A549 (cell line): ENCODE results near the gene PHF20. TPM values are rescaled to one million over a fixed set of nuclear protein-coding genes. Genes with fewer than 3 reads are reported as not detected.

Source experiments
- ATAC-seq, 2 experiments: fragments of 200-7000 bp in 1 of 2; fragments of >200 bp in 1 of 2; cut with Nextera tagmentation in 1 of 2; cut with Tn5 transposase in 1 of 2; 3 replicates each; pipeline versions ENCODE4 v1.8.0 to v1.9.1; 2018 to 2020; ENCODE audit warnings: mild to moderate bottlenecking in 1 of 2, moderate library complexity in 1 of 2
- CTCF ChIA-PET: fragments of 300-600 bp; sonication (Branson Sonifier 250); formaldehyde crosslinking; extraction: SDS; loops from one replicate; lab custom pipeline; 2021; ENCODE audit warnings: antibody characterized with exemption, inconsistent platforms; lab: Yijun Ruan, JAX
- POLR2A ChIA-PET: fragments of 350-600 bp; formaldehyde crosslinking; extraction: SDS; loops from one replicate; lab custom pipeline; 2021; ENCODE audit warnings: antibody characterized with exemption, inconsistent platforms; lab: Yijun Ruan, JAX
- DNase-seq, 2 experiments: peaks; one replicate each; pipeline versions ENCODE4 v3.0.0 to v3.0.0-alpha.2; 2011 to 2016; ENCODE audit warnings: low read depth in 1 of 2, low spot score in 1 of 2
- FAIRE-seq: peaks from 2 replicates; lab custom pipeline; 2011; peaks lifted over from hg19 to GRCh38; lab: Jason Lieb, UNC
- H3K27ac ChIP-seq, 2 experiments: fragments of >200 bp; sonication (Bioruptor Twin); formaldehyde crosslinking; 3 replicates each; pipeline ENCODE4 v1.5.1; 2016 to 2017
- H3K4me1 ChIP-seq: fragments of >200 bp; sonication (Bioruptor Twin); formaldehyde crosslinking; 3 replicates; pipeline ENCODE4 v1.6.1; 2016
- H3K4me2 ChIP-seq: fragments of >200 bp; sonication (Bioruptor Twin); formaldehyde crosslinking; 3 replicates; pipeline ENCODE4 v1.6.1; 2016
- H3K4me3 ChIP-seq: fragments of >200 bp; sonication (Bioruptor Twin); formaldehyde crosslinking; 3 replicates; pipeline ENCODE4 v1.5.1; 2016
- H3K9me3 ChIP-seq: fragments of >200 bp; sonication (Bioruptor Twin); formaldehyde crosslinking; 3 replicates; pipeline ENCODE4 v1.6.1; 2016
- BCL3 ChIP-seq: fragments of >200 bp; sonication (Bioruptor Twin); formaldehyde crosslinking; IDR thresholded peaks from 3 replicates; pipeline ENCODE4 v1.6.1; 2016
- CBX8 ChIP-seq: fragments of 200-600 bp; sonication (generic); IDR thresholded peaks from 2 replicates; pipeline ENCODE4 v1.6.1; 2016
- CHD2 ChIP-seq: fragments of 150-350 bp; IDR thresholded peaks from 2 replicates; pipeline ENCODE4 v1.6.1; 2014; ENCODE audit warnings: low read length; ENCODE audit not compliant: partially characterized antibody
- FOSB ChIP-seq: fragments of 250-450 bp; sonication (Bioruptor Pico); IDR thresholded peaks from 2 replicates; pipeline ENCODE4 v1.5.0; 2020; ENCODE audit warnings: mild to moderate bottlenecking, moderate library complexity
- FOSL2 ChIP-seq, 2 experiments: fragments of 450-650 bp in 1 of 2; fragments of >200 bp in 1 of 2; sonication (Bioruptor Twin) in 1 of 2; formaldehyde crosslinking; IDR thresholded peaks; 2 replicates each; pipeline versions ENCODE4 v1.5.0 to v1.6.1; 2016 to 2020; ENCODE audit warnings: mild to moderate bottlenecking in 1 of 2, moderate library complexity in 1 of 2
- HEYL ChIP-seq: fragments of 250-450 bp; sonication (Bioruptor Pico); IDR thresholded peaks from 2 replicates; pipeline ENCODE4 v1.8.0; 2021; ENCODE audit warnings: mild to moderate bottlenecking, moderate library complexity
- HOXA7 ChIP-seq: fragments of 250-450 bp; sonication (Bioruptor Pico); IDR thresholded peaks from 2 replicates; pipeline ENCODE4 v1.5.0; 2020; ENCODE audit warnings: mild to moderate bottlenecking, moderate library complexity
- JUN ChIP-seq, 2 experiments: fragments of >200 bp; sonication (Bioruptor Twin); formaldehyde crosslinking; IDR thresholded peaks; 2 replicates in 1 of 2; 3 replicates in 1 of 2; pipeline ENCODE4 v1.6.1; 2016 to 2017
- MAX ChIP-seq: IDR thresholded peaks from 2 replicates; pipeline ENCODE4 v1.6.1; 2012
- NR3C1 ChIP-seq: fragments of >200 bp; sonication (Bioruptor Twin); formaldehyde crosslinking; IDR thresholded peaks from 3 replicates; pipeline ENCODE4 v1.6.1; 2017
- PBX3 ChIP-seq: IDR thresholded peaks from 2 replicates; pipeline ENCODE4 v1.6.1; 2012
- POLR2A ChIP-seq: IDR thresholded peaks from 2 replicates; pipeline ENCODE4 v1.6.1; 2012; ENCODE audit warnings: mild to moderate bottlenecking, low read length
- POLR2AphosphoS2 ChIP-seq: conservative IDR thresholded peaks from 2 replicates; pipeline ENCODE4 v1.6.1; 2012; ENCODE audit warnings: low read length, improper control_type of control experiment, inconsistent platforms
- RFX5 ChIP-seq: fragments of 450-650 bp; IDR thresholded peaks from 2 replicates; pipeline ENCODE4 v1.7.1; 2014; ENCODE audit warnings: antibody characterized with exemption, mild to moderate bottlenecking, moderate library complexity
- TFCP2L1 ChIP-seq: fragments of 250-450 bp; sonication (Bioruptor Pico); IDR thresholded peaks from 2 replicates; pipeline ENCODE4 v1.5.0; 2021; ENCODE audit warnings: mild to moderate bottlenecking
- ZFP36 ChIP-seq: fragments of 450-650 bp; IDR thresholded peaks from 2 replicates; pipeline ENCODE4 v1.6.1; 2014; ENCODE audit warnings: borderline replicate concordance; ENCODE audit not compliant: partially characterized antibody
- WGBS: methylation state at CpG from one replicate; pipeline ENCODE4 v1.1.6; 2017; ENCODE audit errors: missing lambda C conversion rate; 5-methylcytosine and 5-hydroxymethylcytosine counted together
- polyA plus RNA-seq, 4 experiments: library from polyadenylated mRNA; depleted of rRNA in 3 of 4; stranded (reverse); fragments of >200 nt; fragmentation: RNase III in 1 of 4; extraction: RNeasy Plus Mini Kit Qiagen cat#74134 plus additional on column Dnase treatment in 1 of 4; gene quantifications; 2 replicates in 3 of 4; 3 replicates in 1 of 4; pipeline ENCODE4 v1.2.3, GENCODE V29; 2011 to 2017
- TF ChIP-seq, protein P1 (sequence below): fragments of 250-450 bp; sonication (Bioruptor Pico); IDR thresholded peaks from 2 replicates; pipeline ENCODE4 v1.5.0; 2021; ENCODE audit warnings: mild to moderate bottlenecking, moderate library complexity, borderline replicate concordance
- TF ChIP-seq, protein P2 (sequence below): fragments of 150-350 bp; IDR thresholded peaks from 2 replicates; pipeline ENCODE4 v1.6.1; 2014; ENCODE audit warnings: low read depth, mild to moderate bottlenecking, low read length

Gene PHF20
- polyA plus RNA-seq, 2 of the 4 experiments (the other 2 are of a cell fraction), result 24.0 to 32.8 TPM

DNA sequence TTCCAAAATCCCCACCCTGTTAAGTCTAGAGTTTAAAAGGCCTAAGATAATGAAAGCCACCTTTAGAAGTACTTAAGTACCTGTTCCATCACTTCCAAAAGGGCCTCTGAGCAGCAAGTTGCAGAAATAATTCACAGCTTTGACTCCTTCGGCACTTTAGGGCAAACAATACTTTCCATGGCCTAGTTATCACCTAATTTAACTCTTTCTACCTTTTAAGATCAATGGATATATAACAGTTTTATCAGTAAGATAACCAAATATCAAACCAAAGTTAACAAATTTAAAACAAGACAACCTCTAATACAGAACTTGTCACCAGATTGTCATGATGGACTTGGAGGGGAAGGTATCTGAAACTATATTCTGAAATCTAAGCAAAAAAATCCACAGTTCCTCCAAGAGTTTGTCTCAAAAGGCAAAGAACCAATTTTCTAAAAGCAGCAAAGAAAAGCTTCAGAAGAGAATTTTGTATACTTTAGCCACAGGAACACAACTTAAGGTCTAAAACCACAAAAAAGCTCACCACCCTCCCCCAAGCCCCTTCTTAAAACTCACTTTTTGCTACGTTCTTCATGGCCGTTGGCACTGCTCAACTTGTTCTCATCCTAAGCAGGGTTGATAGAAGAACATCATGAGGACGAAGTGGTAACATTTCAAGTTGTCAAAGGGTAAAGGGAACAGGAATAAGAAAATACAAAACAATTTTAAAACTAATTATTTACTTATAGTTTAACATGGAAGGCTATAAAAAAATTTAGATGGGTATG is 33.2 kb upstream of the PHF20 start:
- Histone ChIP-seq H3K27ac (no peak overlapping the region), H3K9me3 (no peaks in the 10 kb centered on the region), H3K4me2 (peak overlapping the region; percentile 95), H3K4me1 (peaks cover 63% of the 10 kb centered on the region), H3K4me3 (peak overlapping the region; percentile 6; the same call in 1 of the 3 replicates)
- CTCF ChIA-PET, result interaction anchor here (1.2 to 2.1 kb wide), 3 partner anchors 10 to 20 kb away, joined by 4 to 14 read pairs (median 4); no protein-coding TSS in a partner anchor
- DNase-seq (no peak), FAIRE-seq (no peak), ATAC-seq (no peak)
- no peak for TF ChIP-seq ZFP36
- TF ChIP-seq HOXA7 (CRISPR knock-in tag), result peak; percentile 2; the same call in 1 of the 2 replicates
- TF ChIP-seq JUN (IDR thresholded peaks at IDR 0.05), result 0 out of 5 replicates have a peak, but pooled peaks of 1 of the 2 experiments have one; percentile 16
- POLR2A ChIA-PET, result interaction anchor here (1.3 kb wide), 1 partner anchor 33 kb away, joined by 6 read pairs; the partner anchor contains the start of gene PHF20
- WGBS, result 80% methylated on average over 4 of the region's 4 CpGs

- Histone ChIP-seq H3K4me1 (peaks cover 65% of the 10 kb centered on the region), H3K4me2 (peak overlapping the region; percentile 95), H3K4me3 (peak overlapping the region; percentile 87), H3K27ac (peak overlapping the region in 1 of 2 experiments; percentile 98; a peak in 1 of 6 replicates), H3K9me3 (no peaks in the 10 kb centered on the region)
- ChIA-PET CTCF (interaction anchor here (0.9 to 2.1 kb wide), 7 partner anchors 12 to 434 kb away, joined by 3 to 14 read pairs (median 4); partner anchors contain the start of gene SCAND1), POLR2A (interaction anchor here (1.0 to 1.3 kb wide), 2 partner anchors 32 to 145 kb away, joined by 3 to 6 read pairs; partner anchors contain the start of gene PHF20)
- FAIRE-seq (no peak), ATAC-seq (no peak), DNase-seq (peak in 1 of 2 experiments; percentile 41)
- TF ChIP-seq, protein P1, sequence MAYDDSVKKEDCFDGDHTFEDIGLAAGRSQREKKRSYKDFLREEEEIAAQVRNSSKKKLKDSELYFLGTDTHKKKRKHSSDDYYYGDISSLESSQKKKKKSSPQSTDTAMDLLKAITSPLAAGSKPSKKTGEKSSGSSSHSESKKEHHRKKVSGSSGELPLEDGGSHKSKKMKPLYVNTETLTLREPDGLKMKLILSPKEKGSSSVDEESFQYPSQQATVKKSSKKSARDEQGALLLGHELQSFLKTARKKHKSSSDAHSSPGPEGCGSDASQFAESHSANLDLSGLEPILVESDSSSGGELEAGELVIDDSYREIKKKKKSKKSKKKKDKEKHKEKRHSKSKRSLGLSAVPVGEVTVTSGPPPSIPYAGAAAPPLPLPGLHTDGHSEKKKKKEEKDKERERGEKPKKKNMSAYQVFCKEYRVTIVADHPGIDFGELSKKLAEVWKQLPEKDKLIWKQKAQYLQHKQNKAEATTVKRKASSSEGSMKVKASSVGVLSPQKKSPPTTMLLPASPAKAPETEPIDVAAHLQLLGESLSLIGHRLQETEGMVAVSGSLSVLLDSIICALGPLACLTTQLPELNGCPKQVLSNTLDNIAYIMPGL, result 0 out of 2 replicates have a peak, but pooled peaks have one; percentile 7
- TF ChIP-seq FOSB (CRISPR knock-in tag) (0 out of 2 replicates have a peak, but pooled peaks have one; percentile 82), FOSL2 (IDR thresholded peaks at IDR 0.05) (no peak), FOSL2 (CRISPR knock-in tag; IDR thresholded peaks at IDR 0.05) (0 out of 2 replicates have a peak, but pooled peaks have one; percentile 8), RFX5 (no peak), TFCP2L1 (CRISPR knock-in tag) (peak; percentile 18; the same call in 1 of the 2 replicates)
- 46% methylated on average over 7 of the region's 7 CpGs for WGBS
Observed at GRCh38 chr20:35739294-35740163, 32.3 kb upstream of the PHF20 start.

DNA sequence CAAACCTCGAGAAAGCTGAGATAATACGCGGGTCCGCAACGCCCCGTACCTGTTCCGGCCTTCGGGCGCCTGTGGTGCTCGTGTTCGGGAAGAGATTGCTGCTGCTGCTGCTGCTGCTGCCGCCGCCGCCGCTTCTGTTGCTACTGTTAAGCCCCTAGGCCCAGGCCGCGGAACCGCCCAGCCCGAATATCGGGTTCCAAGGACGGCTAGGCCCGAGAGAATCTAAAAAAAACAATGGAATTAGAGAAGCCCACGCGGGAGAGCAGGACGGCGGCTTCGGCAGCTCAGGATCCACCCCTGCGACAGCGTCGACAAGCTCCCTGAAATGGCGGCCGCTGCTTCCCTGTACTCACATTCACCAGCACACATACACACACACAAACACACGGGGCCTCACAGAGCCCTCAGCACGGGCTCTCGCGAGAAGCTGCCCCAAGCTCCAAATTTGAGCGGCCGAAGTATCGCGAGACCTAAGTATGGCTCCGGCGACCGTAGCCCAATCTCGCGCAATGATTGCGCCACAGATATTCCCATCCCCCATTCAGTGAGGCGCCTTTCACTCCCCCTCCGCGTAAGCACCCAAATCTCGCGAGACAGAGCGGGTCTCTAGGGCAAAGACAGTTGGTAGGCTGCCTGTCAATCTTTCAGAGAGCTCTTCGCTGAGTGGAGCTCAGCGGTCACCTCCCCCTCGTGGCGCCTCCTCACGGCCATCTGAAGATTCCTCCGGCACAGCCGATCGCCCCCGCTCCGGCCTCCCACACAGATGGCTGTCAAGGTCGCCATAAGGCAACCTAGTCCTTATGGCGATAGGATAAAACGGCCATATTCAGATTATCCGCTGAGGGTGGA is 29.7 kb upstream of the PHF20 start, which contains the start of gene RBM39:
Gene RBM39 (minus strand): TSS at position 369 of the 849 bp plus-strand sequence. CDS start 1,386 bp downstream, outside the sequence.
- CTCF ChIA-PET, result interaction anchor here (0.8 to 4.8 kb wide), 13 partner anchors 9 to 213 kb away, joined by 3 to 31 read pairs (median 5); partner anchors contain the start of genes PHF20 and SCAND1
- ATAC-seq, result peak; percentile 93 to 95
- TF ChIP-seq HEYL (CRISPR knock-in tag), result no peak
- TF ChIP-seq PBX3, result peak; percentile 98
- TF ChIP-seq, protein P2, sequence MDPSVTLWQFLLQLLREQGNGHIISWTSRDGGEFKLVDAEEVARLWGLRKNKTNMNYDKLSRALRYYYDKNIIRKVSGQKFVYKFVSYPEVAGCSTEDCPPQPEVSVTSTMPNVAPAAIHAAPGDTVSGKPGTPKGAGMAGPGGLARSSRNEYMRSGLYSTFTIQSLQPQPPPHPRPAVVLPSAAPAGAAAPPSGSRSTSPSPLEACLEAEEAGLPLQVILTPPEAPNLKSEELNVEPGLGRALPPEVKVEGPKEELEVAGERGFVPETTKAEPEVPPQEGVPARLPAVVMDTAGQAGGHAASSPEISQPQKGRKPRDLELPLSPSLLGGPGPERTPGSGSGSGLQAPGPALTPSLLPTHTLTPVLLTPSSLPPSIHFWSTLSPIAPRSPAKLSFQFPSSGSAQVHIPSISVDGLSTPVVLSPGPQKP, result no peak
- peak; percentile 89 for TF ChIP-seq POLR2A
- no peak for TF ChIP-seq CBX8
- TF ChIP-seq CHD2, result peak; percentile 99
- no peak for TF ChIP-seq NR3C1
- TF ChIP-seq BCL3, result peak; percentile 24; the same call in 1 of the 3 replicates
- no peak for TF ChIP-seq POLR2AphosphoS2
- TF ChIP-seq MAX, result peak; percentile 97
- TF ChIP-seq FOSL2 (IDR thresholded peaks at IDR 0.05), result no peak
- TF ChIP-seq FOSL2 (CRISPR knock-in tag; IDR thresholded peaks at IDR 0.05), result 0 out of 2 replicates have a peak, but pooled peaks have one; percentile 22

More for the DNA sequence above, 29.7 kb upstream of the PHF20 start, which contains the start of gene RBM39:
- DNase-seq (peak; percentile 95 to 100), FAIRE-seq (peak; percentile 18)
- WGBS, result 3% methylated on average over 59 of the region's 66 CpGs
- Histone ChIP-seq H3K4me1 (peaks cover 45% of the 10 kb centered on the region), H3K4me3 (peak within 1 kb of the TSS; percentile 87), H3K9me3 (no peaks in the 10 kb centered on the region), H3K27ac (peak within 1 kb of the TSS; percentile 98), H3K4me2 (peak within 1 kb of the TSS; percentile 95)
- POLR2A ChIA-PET, result interaction anchor here (0.6 to 4.3 kb wide), 39 partner anchors 8 to 361 kb away, joined by 3 to 97 read pairs (median 5); partner anchors contain the start of genes NFS1, PHF20, ROMO1 and SCAND1
